ENCODE data around the gene NRG3. TPM values are rescaled to one million over a fixed set of nuclear protein-coding genes. Genes with fewer than 3 reads are reported as not detected.

Gene NRG3
- total RNA-seq, 1 experiment from 2014 or later: 0.66 TPM

DNA sequence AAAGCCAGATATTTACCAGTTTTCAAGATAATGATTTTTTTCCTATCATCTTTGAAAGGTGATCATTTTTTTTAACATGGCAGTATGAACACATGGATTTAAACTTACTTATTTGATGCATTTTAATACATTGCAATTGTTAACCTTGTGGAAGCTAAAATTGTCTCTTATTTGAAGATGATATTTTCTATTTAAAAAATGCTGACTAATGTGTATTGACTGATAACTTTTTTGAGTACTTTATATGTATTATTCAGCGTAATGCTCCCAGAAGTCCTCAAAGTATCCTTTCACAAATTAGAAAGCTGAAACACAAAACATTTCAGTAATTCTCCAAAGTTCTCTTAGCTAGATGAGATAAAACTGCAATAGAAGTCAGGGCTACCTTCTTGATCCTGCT is 677.3 kb downstream of the NRG3 start:
- no peaks in the 10 kb centered on the region for H3K9me3 Mint-ChIP-seq (ENCODE audit: unreplicated experiment)
- no peaks in the 10 kb centered on the region for H3K36me3 Mint-ChIP-seq (ENCODE audit: insufficient read depth, unreplicated experiment)
- ChIA-PET CTCF (no interaction called here), POLR2A (no interaction called here)
- TF ChIP-seq, protein P1, sequence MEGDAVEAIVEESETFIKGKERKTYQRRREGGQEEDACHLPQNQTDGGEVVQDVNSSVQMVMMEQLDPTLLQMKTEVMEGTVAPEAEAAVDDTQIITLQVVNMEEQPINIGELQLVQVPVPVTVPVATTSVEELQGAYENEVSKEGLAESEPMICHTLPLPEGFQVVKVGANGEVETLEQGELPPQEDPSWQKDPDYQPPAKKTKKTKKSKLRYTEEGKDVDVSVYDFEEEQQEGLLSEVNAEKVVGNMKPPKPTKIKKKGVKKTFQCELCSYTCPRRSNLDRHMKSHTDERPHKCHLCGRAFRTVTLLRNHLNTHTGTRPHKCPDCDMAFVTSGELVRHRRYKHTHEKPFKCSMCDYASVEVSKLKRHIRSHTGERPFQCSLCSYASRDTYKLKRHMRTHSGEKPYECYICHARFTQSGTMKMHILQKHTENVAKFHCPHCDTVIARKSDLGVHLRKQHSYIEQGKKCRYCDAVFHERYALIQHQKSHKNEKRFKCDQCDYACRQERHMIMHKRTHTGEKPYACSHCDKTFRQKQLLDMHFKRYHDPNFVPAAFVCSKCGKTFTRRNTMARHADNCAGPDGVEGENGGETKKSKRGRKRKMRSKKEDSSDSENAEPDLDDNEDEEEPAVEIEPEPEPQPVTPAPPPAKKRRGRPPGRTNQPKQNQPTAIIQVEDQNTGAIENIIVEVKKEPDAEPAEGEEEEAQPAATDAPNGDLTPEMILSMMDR (IDR thresholded peaks at IDR 0.05; ENCODE audit: insufficient read depth in 1 of 2, low read depth in 1 of 2, low read length in 1 of 2, severe bottlenecking in 1 of 2, unreplicated experiment in 1 of 2): no peak
- no peak overlapping the region for H3K27ac Mint-ChIP-seq (ENCODE audit: unreplicated experiment)
- no peak overlapping the region for H3K4me3 ChIP-seq (ENCODE audit: low read depth, low read length)
- H3K27me3 Mint-ChIP-seq (ENCODE audit: insufficient read depth, unreplicated experiment): no peaks in the 10 kb centered on the region
- no peak for DNase-seq
- H3K4me1 Mint-ChIP-seq (ENCODE audit: low read depth, unreplicated experiment): no peaks in the 10 kb centered on the region
- H3K4me1 ChIP-seq: no peaks in the 10 kb centered on the region
- no peaks in the 10 kb centered on the region for H3K36me3 ChIP-seq (ENCODE audit: control insufficient read depth, insufficient read depth, low read length)
- intact Hi-C loops (cut with micrococcal nuclease; ENCODE audit: unreplicated experiment): no loop called here
- no TSS peak for BruUV-seq (replicated peaks)
- no peaks in the 10 kb centered on the region for H3K27me3 ChIP-seq (replicated peaks; ENCODE audit: control insufficient read depth, insufficient read depth, low read length)
- no peak overlapping the region for H3K4me3 Mint-ChIP-seq (ENCODE audit: unreplicated experiment)
- H3K9me3 ChIP-seq: no peaks in the 10 kb centered on the region

DNA sequence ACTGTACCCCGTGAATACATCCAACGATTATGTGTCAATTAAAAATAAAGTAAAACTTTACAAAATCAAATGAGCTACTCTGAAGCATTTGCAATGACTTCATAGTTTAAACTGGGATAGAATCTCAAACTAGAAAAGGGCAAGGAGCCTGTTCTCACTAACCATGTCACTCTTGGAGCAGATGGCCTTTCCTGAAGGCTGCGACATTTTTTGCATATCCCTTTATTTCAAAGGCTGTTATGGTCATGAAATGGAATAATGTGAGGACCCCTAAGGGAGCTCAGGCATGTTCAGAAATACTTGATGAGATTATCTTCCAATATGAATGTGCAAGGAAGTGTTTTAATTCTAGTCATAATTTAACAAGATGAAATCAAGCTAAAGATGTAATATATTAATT is 679.4 kb downstream of the NRG3 start:
- Mint-ChIP-seq H3K9me3 (ENCODE audit: unreplicated experiment) (peaks cover 8% of the 10 kb centered on the region), H3K4me3 (ENCODE audit: unreplicated experiment) (no peak overlapping the region), H3K36me3 (ENCODE audit: insufficient read depth, unreplicated experiment) (no peaks in the 10 kb centered on the region), H3K27me3 (ENCODE audit: insufficient read depth, unreplicated experiment) (no peaks in the 10 kb centered on the region), H3K27ac (ENCODE audit: unreplicated experiment) (no peak overlapping the region), H3K4me1 (ENCODE audit: low read depth, unreplicated experiment) (peaks cover 7% of the 10 kb centered on the region)
- Histone ChIP-seq H3K4me3 (ENCODE audit: low read depth, low read length) (no peak overlapping the region), H3K36me3 (ENCODE audit: control insufficient read depth, insufficient read depth, low read length) (no peaks in the 10 kb centered on the region), H3K9me3 (no peaks in the 10 kb centered on the region), H3K27me3 (replicated peaks; ENCODE audit: control insufficient read depth, insufficient read depth, low read length) (no peaks in the 10 kb centered on the region), H3K4me1 (peaks cover 9% of the 10 kb centered on the region)
- CTCF ChIA-PET: no interaction called here
- POLR2A ChIA-PET: no interaction called here
- TF ChIP-seq, protein P1 (IDR thresholded peaks at IDR 0.05; ENCODE audit: insufficient read depth in 1 of 2, low read depth in 1 of 2, low read length in 1 of 2, severe bottlenecking in 1 of 2, unreplicated experiment in 1 of 2): no peak
- DNase-seq: no peak
- intact Hi-C loops (cut with micrococcal nuclease; ENCODE audit: unreplicated experiment): no loop called here
- BruUV-seq (replicated peaks): no TSS peak

- DNase-seq: peak in 1 of 2 experiments; percentile 7
- Mint-ChIP-seq H3K4me3 (ENCODE audit: unreplicated experiment) (no peak overlapping the region), H3K4me1 (ENCODE audit: low read depth, unreplicated experiment) (peaks cover 7% of the 10 kb centered on the region), H3K36me3 (ENCODE audit: insufficient read depth, unreplicated experiment) (no peaks in the 10 kb centered on the region), H3K9me3 (ENCODE audit: unreplicated experiment) (peaks cover 19% of the 10 kb centered on the region), H3K27ac (ENCODE audit: unreplicated experiment) (no peak overlapping the region), H3K27me3 (ENCODE audit: insufficient read depth, unreplicated experiment) (no peaks in the 10 kb centered on the region)
- intact Hi-C loops (cut with micrococcal nuclease; ENCODE audit: unreplicated experiment): no loop called here
- H3K27me3 ChIP-seq (replicated peaks; ENCODE audit: control insufficient read depth, insufficient read depth, low read length): no peaks in the 10 kb centered on the region
- TF ChIP-seq, protein P1 (IDR thresholded peaks at IDR 0.05; ENCODE audit: insufficient read depth in 1 of 2, low read depth in 1 of 2, low read length in 1 of 2, severe bottlenecking in 1 of 2, unreplicated experiment in 1 of 2): no peak
- no peak overlapping the region for H3K4me3 ChIP-seq (ENCODE audit: low read depth, low read length)
- H3K4me1 ChIP-seq: peaks cover 9% of the 10 kb centered on the region
- BruUV-seq (replicated peaks): no TSS peak
- H3K9me3 ChIP-seq: no peaks in the 10 kb centered on the region
- CTCF ChIA-PET: no interaction called here
- POLR2A ChIA-PET: no interaction called here
- H3K36me3 ChIP-seq (ENCODE audit: control insufficient read depth, insufficient read depth, low read length): no peaks in the 10 kb centered on the region
Observed at GRCh38 chr10:82558014-82558607, 683.1 kb downstream of the NRG3 start.

All from Caco-2 (cell line).